Inflammatory macrophage treated with lipopolysaccharide for 1 hour (primary cell): ENCODE data around the gene HOXC12.

Experiments
- DNase-seq, 2 donors: peaks; one replicate each; pipeline ENCODE4 v3.0.0-alpha.2; 2020 to 2022

The HOXC12 gene

GRCh38 chr12:53973236-53974042, 18.7 kb downstream of the HOXC12 start:
- DNase-seq, result no peak

- peak in 1 of 2 donors; percentile 7 for DNase-seq
These were observed 19.7 kb downstream of the HOXC12 start, which contains the start of gene HOTAIR for GRCh38 chr12:53974084-53975063. Gene HOTAIR (minus strand): TSS chr12:53974954.

GRCh38 chr12:53975064-53975471, 20.4 kb downstream of the HOXC12 start:
- DNase-seq, result no peak

GRCh38 chr12:53975479-53976152, 20.9 kb downstream of the HOXC12 start:
- no peak for DNase-seq

- no peak for DNase-seq
These were observed 21.6 kb downstream of the HOXC12 start for GRCh38 chr12:53976172-53976822.

- DNase-seq, result no peak
These were observed 22.3 kb downstream of the HOXC12 start for GRCh38 chr12:53976823-53977595.

GRCh38 chr12:53977596-53978445, 23.1 kb downstream of the HOXC12 start:
- DNase-seq, result no peak

- no peak for DNase-seq
These were observed 24.0 kb downstream of the HOXC12 start for GRCh38 chr12:53978477-53979356.

- DNase-seq, result no peak
These were observed 25.6 kb downstream of the HOXC12 start for GRCh38 chr12:53980104-53980801.

GRCh38 chr12:53980802-53981496, 26.2 kb downstream of the HOXC12 start:
- DNase-seq, result no peak

- DNase-seq, result no peak
These were observed 27.2 kb downstream of the HOXC12 start for GRCh38 chr12:53981634-53982565.

- DNase-seq, result no peak
These were observed 28.2 kb downstream of the HOXC12 start for GRCh38 chr12:53982648-53983567.

GRCh38 chr12:53983568-53983949, 28.9 kb downstream of the HOXC12 start:
- DNase-seq, result no peak

- DNase-seq, result no peak
These were observed 29.4 kb downstream of the HOXC12 start for GRCh38 chr12:53983950-53984572.

GRCh38 chr12:53984901-53985691, 30.4 kb downstream of the HOXC12 start, which contains the start of gene HOXC10:
Gene HOXC10 (plus strand): TSS chr12:53985146. CDS start chr12:53985260, 114 bp downstream.
- DNase-seq, result peak in 1 of 2 donors; percentile 50
